SK-N-SH (cell line): ENCODE results near the gene EBF4. TPM values are rescaled to one million over a fixed set of nuclear protein-coding genes. Genes with fewer than 3 reads are reported as not detected.

ENCODE experiments used
- CTCF ChIA-PET: fragments of 300-600, 350-600 bp; formaldehyde crosslinking; extraction: SDS; loops from one replicate; lab custom pipeline; 2021; lab: Yijun Ruan, JAX
- POLR2A ChIA-PET: fragments of 350-600 bp; sonication (Branson Sonifier 250); formaldehyde crosslinking; extraction: SDS; loops from one replicate; lab custom pipeline; 2020; ENCODE audit warnings: antibody characterized with exemption, inconsistent platforms; lab: Yijun Ruan, JAX
- DNase-seq: peaks from one replicate; pipeline ENCODE4 v3.0.0; 2012
- H2AFZ ChIP-seq: fragments of 200-600 bp; sonication (generic); 2 replicates; pipeline ENCODE4 v1.8.1; 2016; ENCODE audit warnings: antibody characterized with exemption, mild to moderate bottlenecking, low read depth
- H3F3A ChIP-seq: fragments of 200-600 bp; sonication (generic); replicated peaks from 2 replicates; pipeline ENCODE3; 2016; ENCODE audit warnings: antibody characterized with exemption, mild to moderate bottlenecking; ENCODE audit not compliant: insufficient read depth
- H3K27ac ChIP-seq, 2 experiments: fragments of 200-500 bp in 1 of 2; fragments of 200-600 bp in 1 of 2; sonication (Bioruptor generic) in 1 of 2; sonication (generic), shearing (Covaris generic) in 1 of 2; 2 replicates each; pipeline versions ENCODE4 v1.5.1 to v1.6.1; 2014 to 2016; ENCODE audit warnings: low read depth in 2 of 2, inconsistent platforms in 1 of 2, low read length in 1 of 2, mild to moderate bottlenecking in 1 of 2, mixed read lengths in 1 of 2
- H3K27me3 ChIP-seq: fragments of 200-600 bp; sonication (generic), shearing (Covaris generic); 2 replicates; pipeline ENCODE4 v1.6.1; 2016; ENCODE audit warnings: mixed run types; ENCODE audit not compliant: insufficient read depth
- H3K36me3 ChIP-seq, 2 experiments: fragments of 200-500 bp in 1 of 2; fragments of 200-600 bp in 1 of 2; sonication (Bioruptor generic) in 1 of 2; sonication (generic) in 1 of 2; replicated peaks in 1 of 2; 2 replicates each; pipeline versions ENCODE3 to v1.5.1; 2014 to 2016; ENCODE audit warnings: low read length in 1 of 2, mild to moderate bottlenecking in 1 of 2; ENCODE audit not compliant: insufficient read depth in 2 of 2, control insufficient read depth in 1 of 2
- H3K4me1 ChIP-seq, 2 experiments: fragments of 200-500 bp in 1 of 2; fragments of 200-600 bp in 1 of 2; sonication (Bioruptor generic) in 1 of 2; sonication (generic), shearing (Covaris generic) in 1 of 2; 2 replicates each; pipeline versions ENCODE4 v1.5.1 to v1.6.1; 2014 to 2016; ENCODE audit warnings: low read depth in 1 of 2, low read length in 1 of 2, mixed run types in 1 of 2; ENCODE audit not compliant: insufficient read depth in 2 of 2, control insufficient read depth in 1 of 2
- H3K4me2 ChIP-seq: fragments of 200-600 bp; sonication (generic), shearing (Covaris generic); 2 replicates; pipeline ENCODE4 v1.6.1; 2017; ENCODE audit warnings: mixed run types
- H3K4me3 ChIP-seq, 2 experiments: fragments of 200-500 bp in 1 of 2; fragments of 200-600 bp in 1 of 2; sonication (Bioruptor generic) in 1 of 2; sonication (generic), shearing (Covaris generic) in 1 of 2; 2 replicates each; pipeline versions ENCODE4 v1.5.1 to v1.8.1; 2014 to 2016; ENCODE audit warnings: low read depth in 2 of 2, inconsistent platforms in 1 of 2, low read length in 1 of 2, mild to moderate bottlenecking in 1 of 2, mixed read lengths in 1 of 2, moderate library complexity in 1 of 2
- H3K79me2 ChIP-seq: fragments of 200-600 bp; sonication (generic); 2 replicates; pipeline ENCODE4 v1.8.1; 2017; ENCODE audit warnings: mild to moderate bottlenecking; ENCODE audit not compliant: insufficient read depth
- H3K9ac ChIP-seq: fragments of 200-600 bp; sonication (generic); 2 replicates; pipeline ENCODE4 v1.6.1; 2017; ENCODE audit warnings: mixed run types
- H3K9me2 ChIP-seq: fragments of 200-600 bp; sonication (generic); 2 replicates; pipeline ENCODE4 v1.6.1; 2017; ENCODE audit warnings: mixed run types
- H3K9me3 ChIP-seq: fragments of 200-600 bp; sonication (generic); 2 replicates; pipeline ENCODE4 v1.6.1; 2017; ENCODE audit warnings: mixed run types, mild to moderate bottlenecking, moderate library complexity
- H4K20me1 ChIP-seq: fragments of 200-600 bp; sonication (generic); 2 replicates; pipeline ENCODE4 v1.6.1; 2017; ENCODE audit warnings: mild to moderate bottlenecking, mixed run types; ENCODE audit not compliant: insufficient read depth
- CHD2 ChIP-seq: fragments of 150-350 bp; IDR thresholded peaks from 2 replicates; pipeline ENCODE4 v1.6.1; 2018; ENCODE audit warnings: low read length; ENCODE audit not compliant: partially characterized antibody
- EZH2phosphoT487 ChIP-seq: fragments of 200-600 bp; sonication (generic); IDR thresholded peaks from 2 replicates; pipeline ENCODE4 v1.6.1; 2017; ENCODE audit warnings: low read depth, mixed run types, mild to moderate bottlenecking, antibody characterized with exemption, moderate library complexity, borderline replicate concordance
- FOSL2 ChIP-seq: IDR thresholded peaks from 2 replicates; pipeline ENCODE4 v1.4.0; 2012; ENCODE audit warnings: low read depth, mild to moderate bottlenecking, moderate library complexity, borderline replicate concordance
- FOXJ3 ChIP-seq: sonication (generic); formaldehyde crosslinking; IDR thresholded peaks from 2 replicates; pipeline ENCODE4 v1.5.1; 2020; ENCODE audit warnings: mild to moderate bottlenecking, missing genetic modification reagents
- GABPA ChIP-seq: IDR thresholded peaks from 2 replicates; pipeline ENCODE4 v1.4.0; 2012; ENCODE audit warnings: low read depth, mild to moderate bottlenecking
- GATA2 ChIP-seq: sonication (generic); formaldehyde crosslinking; IDR thresholded peaks from 2 replicates; pipeline ENCODE4 v1.5.0; 2020; ENCODE audit warnings: mild to moderate bottlenecking, missing genetic modification reagents
- NFIC ChIP-seq: IDR thresholded peaks from 2 replicates; pipeline ENCODE4 v1.4.0; 2012; ENCODE audit warnings: borderline replicate concordance
- NRF1 ChIP-seq: IDR thresholded peaks from 2 replicates; pipeline ENCODE4 v1.6.1; 2012; ENCODE audit warnings: low read depth, mild to moderate bottlenecking, low read length
- POLR2AphosphoS5 ChIP-seq: IDR thresholded peaks from 2 replicates; pipeline ENCODE4 v1.6.1; 2012; ENCODE audit warnings: low read depth, low read length
- RAD21 ChIP-seq: IDR thresholded peaks from 2 replicates; pipeline ENCODE4 v1.6.1; 2012; ENCODE audit warnings: mild to moderate bottlenecking, low read length
- RCOR1 ChIP-seq: fragments of 150-350 bp; IDR thresholded peaks from 2 replicates; pipeline ENCODE4 v1.6.1; 2017; ENCODE audit warnings: antibody characterized with exemption, low read length
- SMC3 ChIP-seq: IDR thresholded peaks from 2 replicates; pipeline ENCODE4 v1.6.1; 2012; ENCODE audit warnings: low read depth, low read length, improper control_type of control experiment
- TAF1 ChIP-seq: IDR thresholded peaks from 2 replicates; pipeline ENCODE4 v1.6.1; 2012; ENCODE audit warnings: low read depth, mild to moderate bottlenecking, low read length, moderate library complexity, borderline replicate concordance
- TCF12 ChIP-seq: IDR thresholded peaks from 2 replicates; pipeline ENCODE4 v1.4.0; 2012
- YY1 ChIP-seq: IDR thresholded peaks from 2 replicates; pipeline ENCODE4 v1.4.0; 2012; ENCODE audit warnings: low read depth, mild to moderate bottlenecking
- WGBS: methylation state at CpG from one replicate; pipeline ENCODE4 v1.1.6; 2017; ENCODE audit warnings: low lambda C conversion rate; 5-methylcytosine and 5-hydroxymethylcytosine counted together
- polyA plus RNA-seq, 3 experiments: library from polyadenylated mRNA; depleted of rRNA; stranded (reverse); fragments of >200 nt; gene quantifications; 2 replicates each; pipeline ENCODE4 v1.2.3, GENCODE V29; 2012
- TF ChIP-seq, protein P1 (sequence below): fragments of 150-350 bp; IDR thresholded peaks from 2 replicates; pipeline ENCODE4 v1.6.1; 2016; ENCODE audit warnings: mild to moderate bottlenecking, low read depth, low read length
- TF ChIP-seq, protein P2 (sequence below): IDR thresholded peaks from 2 replicates; pipeline ENCODE4 v1.4.0; 2012; ENCODE audit warnings: low read depth
- TF ChIP-seq, protein P3 (sequence below): IDR thresholded peaks from 2 replicates; pipeline ENCODE4 v1.6.1; 2012; ENCODE audit warnings: mild to moderate bottlenecking, low read depth, low read length, moderate library complexity

Gene EBF4
- polyA plus RNA-seq, 1 of the 3 experiments (the other 2 are of a cell fraction), result 20.6 TPM

DNA sequence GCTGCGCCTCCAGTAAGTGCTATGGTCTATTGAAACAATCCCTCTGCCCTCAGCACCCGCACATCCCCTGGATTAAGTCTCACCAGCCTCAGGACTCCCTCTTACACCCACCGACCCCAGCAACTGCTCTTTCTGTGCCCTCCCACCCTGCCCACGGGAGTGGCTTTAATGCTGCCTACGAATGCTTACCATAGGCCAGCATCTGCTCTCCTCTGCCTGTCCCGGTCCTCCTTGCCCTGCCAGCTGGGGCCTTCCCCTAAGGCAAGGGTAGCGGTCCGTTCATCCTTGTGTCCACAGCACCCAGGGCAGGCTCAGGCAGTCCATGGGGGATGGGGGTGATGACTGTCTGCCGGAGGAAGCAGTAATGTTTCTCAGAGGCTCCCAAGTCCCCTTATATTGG, 4.1 kb downstream of the EBF4 start:
- Histone ChIP-seq H4K20me1 (peaks cover 7% of the 10 kb centered on the region; the same call in 1 of the 2 replicates), H3F3A (peaks cover 5% of the 10 kb centered on the region), H3K27ac (no peak overlapping the region), H3K4me2 (no peak overlapping the region), H2AFZ (no peak overlapping the region), H3K4me3 (no peak overlapping the region), H3K27me3 (no peaks in the 10 kb centered on the region), H3K4me1 (peaks cover 0 to 43% of the 10 kb centered on the region in 2 experiments; a peak in 1 of 4 replicates), H3K79me2 (no peaks in the 10 kb centered on the region; the same call in 1 of the 2 replicates), H3K9ac (no peak overlapping the region), H3K36me3 (no peaks in the 10 kb centered on the region), H3K9me3 (no peaks in the 10 kb centered on the region), H3K9me2 (no peaks in the 10 kb centered on the region)
- TF ChIP-seq GABPA, result no peak
- TF ChIP-seq CHD2, result no peak
- TF ChIP-seq RCOR1, result no peak
- TF ChIP-seq YY1, result no peak
- no peak for TF ChIP-seq POLR2AphosphoS5
- no peak for TF ChIP-seq FOSL2
- TF ChIP-seq, protein P1, sequence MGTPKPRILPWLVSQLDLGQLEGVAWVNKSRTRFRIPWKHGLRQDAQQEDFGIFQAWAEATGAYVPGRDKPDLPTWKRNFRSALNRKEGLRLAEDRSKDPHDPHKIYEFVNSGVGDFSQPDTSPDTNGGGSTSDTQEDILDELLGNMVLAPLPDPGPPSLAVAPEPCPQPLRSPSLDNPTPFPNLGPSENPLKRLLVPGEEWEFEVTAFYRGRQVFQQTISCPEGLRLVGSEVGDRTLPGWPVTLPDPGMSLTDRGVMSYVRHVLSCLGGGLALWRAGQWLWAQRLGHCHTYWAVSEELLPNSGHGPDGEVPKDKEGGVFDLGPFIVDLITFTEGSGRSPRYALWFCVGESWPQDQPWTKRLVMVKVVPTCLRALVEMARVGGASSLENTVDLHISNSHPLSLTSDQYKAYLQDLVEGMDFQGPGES, result no peak
- TF ChIP-seq SMC3, result no peak
- TF ChIP-seq, protein P2, sequence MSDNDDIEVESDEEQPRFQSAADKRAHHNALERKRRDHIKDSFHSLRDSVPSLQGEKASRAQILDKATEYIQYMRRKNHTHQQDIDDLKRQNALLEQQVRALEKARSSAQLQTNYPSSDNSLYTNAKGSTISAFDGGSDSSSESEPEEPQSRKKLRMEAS, result no peak
- TF ChIP-seq TAF1, result no peak
- TF ChIP-seq TCF12, result no peak
- TF ChIP-seq NRF1, result no peak
- TF ChIP-seq NFIC, result no peak
- TF ChIP-seq RAD21, result no peak
- no peak for TF ChIP-seq EZH2phosphoT487
- TF ChIP-seq FOXJ3 (CRISPR knock-in tag), result no peak
- TF ChIP-seq GATA2 (CRISPR knock-in tag), result no peak
- TF ChIP-seq, protein P3, sequence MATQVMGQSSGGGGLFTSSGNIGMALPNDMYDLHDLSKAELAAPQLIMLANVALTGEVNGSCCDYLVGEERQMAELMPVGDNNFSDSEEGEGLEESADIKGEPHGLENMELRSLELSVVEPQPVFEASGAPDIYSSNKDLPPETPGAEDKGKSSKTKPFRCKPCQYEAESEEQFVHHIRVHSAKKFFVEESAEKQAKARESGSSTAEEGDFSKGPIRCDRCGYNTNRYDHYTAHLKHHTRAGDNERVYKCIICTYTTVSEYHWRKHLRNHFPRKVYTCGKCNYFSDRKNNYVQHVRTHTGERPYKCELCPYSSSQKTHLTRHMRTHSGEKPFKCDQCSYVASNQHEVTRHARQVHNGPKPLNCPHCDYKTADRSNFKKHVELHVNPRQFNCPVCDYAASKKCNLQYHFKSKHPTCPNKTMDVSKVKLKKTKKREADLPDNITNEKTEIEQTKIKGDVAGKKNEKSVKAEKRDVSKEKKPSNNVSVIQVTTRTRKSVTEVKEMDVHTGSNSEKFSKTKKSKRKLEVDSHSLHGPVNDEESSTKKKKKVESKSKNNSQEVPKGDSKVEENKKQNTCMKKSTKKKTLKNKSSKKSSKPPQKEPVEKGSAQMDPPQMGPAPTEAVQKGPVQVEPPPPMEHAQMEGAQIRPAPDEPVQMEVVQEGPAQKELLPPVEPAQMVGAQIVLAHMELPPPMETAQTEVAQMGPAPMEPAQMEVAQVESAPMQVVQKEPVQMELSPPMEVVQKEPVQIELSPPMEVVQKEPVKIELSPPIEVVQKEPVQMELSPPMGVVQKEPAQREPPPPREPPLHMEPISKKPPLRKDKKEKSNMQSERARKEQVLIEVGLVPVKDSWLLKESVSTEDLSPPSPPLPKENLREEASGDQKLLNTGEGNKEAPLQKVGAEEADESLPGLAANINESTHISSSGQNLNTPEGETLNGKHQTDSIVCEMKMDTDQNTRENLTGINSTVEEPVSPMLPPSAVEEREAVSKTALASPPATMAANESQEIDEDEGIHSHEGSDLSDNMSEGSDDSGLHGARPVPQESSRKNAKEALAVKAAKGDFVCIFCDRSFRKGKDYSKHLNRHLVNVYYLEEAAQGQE, result no peak
- WGBS, result 92% methylated on average over 9 of the region's 9 CpGs
- ChIA-PET CTCF (interaction anchor here (0.6 to 1.0 kb wide), 2 partner anchors 8 to 47 kb away, joined by 3 read pairs; no protein-coding TSS in a partner anchor), POLR2A (no interaction called here)
- DNase-seq, result no peak
